ENCODE measurements around the gene KIF14.
"Not testable (repeated sequence)": the region's sequence is repeated elsewhere in the genome, so short reads cannot be mapped to it uniquely, and the experiment has no call there.

KIF14 gene

DNA sequence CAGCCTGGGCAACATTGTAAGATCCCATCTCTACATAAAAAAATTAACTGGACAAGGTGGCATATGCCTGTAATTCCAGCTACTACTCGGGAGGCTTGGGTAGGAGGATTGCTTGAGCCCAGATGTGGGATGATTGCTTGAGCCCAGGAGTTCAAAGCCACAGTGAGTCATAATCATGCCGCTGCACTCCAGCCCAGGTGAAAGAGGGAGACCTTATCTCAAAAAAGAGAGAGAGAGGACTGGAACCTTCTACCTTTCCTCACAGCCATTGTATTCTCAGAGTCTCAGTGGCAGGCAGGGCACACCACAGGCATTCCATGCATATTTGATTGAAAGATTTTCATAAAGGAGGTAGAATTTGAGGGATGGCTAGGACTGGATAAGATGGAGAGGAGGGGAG, 78.4 kb downstream of the KIF14 start:
- no peak for DNase-seq

DNA sequence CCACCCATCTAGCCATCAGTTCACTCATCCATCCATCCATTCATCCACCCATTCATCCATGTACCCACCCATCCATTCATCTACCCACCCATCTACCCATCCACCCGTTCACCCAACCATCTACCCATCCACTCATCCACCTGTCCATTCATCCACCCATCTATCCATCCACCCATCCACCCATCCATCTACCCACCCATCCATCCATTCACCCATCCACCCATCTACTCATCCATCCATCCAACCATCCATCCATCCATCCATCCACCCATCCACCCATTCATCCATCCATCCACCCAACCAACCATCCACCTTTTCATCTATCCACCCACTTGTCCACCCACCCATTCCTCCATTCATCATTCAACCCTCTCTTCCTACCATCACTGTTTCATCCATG, 80.3 kb downstream of the KIF14 start:
- DNase-seq = no peak

DNA sequence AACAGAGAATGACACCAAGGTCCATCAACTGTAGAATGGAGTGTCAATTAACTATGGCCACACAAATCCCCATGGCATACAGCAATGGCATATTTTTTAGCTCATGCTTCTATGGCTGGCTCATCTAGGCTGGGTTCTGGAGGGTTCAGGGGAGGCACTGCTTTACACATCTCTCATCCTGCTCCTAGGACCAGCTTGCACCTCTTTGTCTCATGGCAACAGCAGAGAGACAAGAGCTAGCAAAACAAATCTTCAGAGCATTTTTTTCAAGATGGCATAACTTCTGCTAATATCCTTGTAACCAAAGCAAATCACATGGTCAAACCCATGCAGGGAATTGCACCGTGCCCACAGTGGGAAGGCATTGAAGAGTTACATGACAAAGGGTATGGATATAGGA, 82.4 kb downstream of the KIF14 start:
- no peak for DNase-seq

DNA sequence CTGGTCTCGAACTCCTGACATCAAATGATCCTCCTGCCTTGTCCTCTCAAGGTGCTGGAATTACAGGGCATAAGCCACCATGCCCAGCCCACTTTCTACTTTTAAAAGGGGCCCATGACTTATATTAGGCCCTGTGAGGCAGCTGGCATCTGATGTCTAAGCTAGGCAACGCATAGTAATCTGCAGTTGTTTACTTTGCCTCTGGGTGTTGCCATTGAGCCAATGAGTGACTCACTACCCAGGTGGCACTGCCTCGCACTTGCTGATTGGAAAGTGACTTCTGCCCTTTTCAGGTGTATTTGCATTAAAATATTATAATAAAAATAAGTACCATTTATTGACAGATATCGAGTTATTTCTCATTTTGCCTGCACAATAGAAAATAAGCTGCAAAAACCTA, 84.9 kb downstream of the KIF14 start:
- peak; percentile 17 for DNase-seq

DNA sequence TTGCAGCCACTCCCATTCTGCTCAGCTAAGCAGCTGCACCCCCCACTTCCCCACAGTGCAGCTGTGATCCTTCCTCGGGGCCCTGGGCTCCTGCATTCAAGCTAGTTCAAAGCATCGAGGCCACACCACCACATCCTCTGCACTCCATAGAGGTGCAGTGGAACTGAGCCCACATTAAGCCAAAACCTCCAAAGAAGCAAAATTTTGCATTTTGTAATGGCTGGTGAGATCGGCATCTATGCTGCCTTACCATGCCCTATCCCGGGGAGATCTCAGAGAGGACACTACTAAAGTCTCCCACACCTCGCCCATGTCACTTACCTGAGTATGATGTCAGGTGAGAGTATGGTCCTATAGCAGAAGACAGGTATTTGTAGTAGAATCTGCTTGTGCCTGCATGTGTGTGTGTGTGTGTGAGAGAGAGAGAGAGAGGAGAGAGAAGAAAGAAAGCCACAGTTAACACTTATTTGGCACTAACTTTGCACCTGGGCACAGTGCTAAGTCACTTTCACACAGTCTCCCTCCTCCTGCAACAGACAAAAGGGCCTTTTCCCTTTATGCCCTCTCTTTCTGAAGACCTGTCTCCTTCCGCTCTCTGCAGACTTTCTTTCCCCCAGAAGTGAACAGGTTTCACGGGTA, 89.8 kb downstream of the KIF14 start:
- DNase-seq = peak; percentile 51

DNA sequence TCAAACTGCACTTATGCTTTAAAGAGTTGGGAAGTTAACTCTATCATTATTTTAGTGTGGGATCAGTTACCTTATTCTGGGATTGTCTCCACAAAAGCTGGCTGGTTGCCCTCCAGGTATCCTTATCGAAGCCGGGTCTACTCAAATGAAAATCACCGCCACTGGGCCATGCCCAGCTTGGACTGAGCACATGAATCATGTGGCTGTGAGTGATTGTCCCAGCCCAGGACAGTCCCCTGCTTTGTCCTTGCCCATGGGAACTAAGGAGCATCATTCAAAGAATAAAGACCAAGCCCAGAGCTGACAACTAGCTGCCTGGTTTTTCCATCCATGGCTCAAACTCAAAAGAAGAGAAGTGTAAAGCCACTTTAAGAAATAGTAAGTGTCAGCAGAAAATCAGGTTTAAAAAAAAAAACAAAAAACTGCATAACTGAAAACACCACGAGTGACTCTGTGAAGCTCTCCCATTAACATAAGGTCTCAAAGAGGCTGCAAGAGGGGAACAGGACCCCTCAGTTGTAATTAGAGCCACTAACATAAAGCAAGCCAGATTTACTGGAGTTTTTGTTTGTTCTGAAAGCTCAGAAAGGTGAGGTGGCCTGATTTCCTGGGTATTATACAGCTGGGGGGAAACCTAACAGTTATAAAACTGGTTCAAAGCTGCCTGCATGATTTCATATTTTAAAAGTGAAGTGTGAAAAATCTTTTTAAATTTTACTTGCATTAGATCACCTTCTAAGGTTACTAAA, 91.5 kb downstream of the KIF14 start:
- DNase-seq = no peak

DNA sequence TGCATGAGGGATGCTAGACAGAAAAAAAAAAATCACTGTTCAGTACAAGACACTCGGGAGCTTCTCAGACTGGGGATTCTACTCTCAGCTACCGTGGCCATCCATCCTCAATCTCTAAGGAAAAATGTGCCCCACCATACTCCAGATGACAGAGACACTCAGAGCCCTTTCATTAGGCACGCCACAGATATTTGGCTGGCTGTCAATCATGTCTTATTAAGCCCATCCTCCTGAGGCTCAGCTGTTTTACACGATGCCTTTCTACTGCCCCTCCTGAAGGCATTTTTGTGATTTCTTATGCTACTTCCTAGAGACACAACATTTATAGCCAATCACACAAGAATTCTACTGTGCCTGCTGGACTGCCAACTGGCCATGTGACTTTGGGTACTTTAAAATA, 92.9 kb downstream of the KIF14 start:
- DNase-seq = no peak

DNA sequence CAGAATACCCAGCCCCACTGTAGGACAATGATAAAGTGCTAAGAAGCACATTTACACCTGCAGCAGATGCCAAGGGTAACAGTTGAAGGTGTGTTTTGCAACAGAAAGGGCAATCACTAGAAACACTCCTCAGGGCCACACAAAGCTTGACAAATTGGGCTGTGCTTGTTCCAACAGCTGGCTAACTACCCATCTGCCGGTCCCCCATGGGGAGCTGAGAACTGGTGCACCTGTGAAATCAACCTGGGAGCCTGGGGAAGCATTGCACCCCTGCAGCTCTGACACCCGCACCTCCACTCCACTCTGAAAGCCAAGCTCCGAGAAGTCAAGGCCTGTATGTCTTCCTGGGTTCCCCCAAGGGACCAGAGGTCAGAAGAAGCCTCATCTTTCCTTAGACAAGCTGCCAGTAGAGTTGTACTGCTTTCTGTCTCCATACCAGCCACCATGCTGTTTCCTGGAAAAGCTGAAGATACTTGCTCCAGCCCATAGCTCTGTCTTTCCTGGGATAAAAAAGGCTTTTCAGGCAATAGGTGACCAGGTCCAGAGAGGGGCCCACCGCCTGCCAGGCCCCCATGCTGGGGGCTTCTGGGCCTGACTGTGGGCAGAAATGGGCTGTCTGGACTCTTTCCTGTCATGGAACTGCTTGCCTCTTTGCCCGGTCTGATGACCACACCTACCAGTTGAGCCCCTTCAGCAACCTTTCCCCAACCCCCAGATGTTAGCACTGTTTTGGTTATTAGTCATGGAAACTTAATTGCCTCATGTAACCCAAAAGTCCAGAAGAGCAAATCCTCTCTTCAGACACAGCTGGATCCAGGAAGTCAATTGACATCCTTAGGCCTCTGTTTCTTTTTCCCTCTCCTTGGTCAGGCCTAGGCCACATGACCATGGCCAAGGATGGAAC, 93.6 kb downstream of the KIF14 start:
- no peak for DNase-seq

DNA sequence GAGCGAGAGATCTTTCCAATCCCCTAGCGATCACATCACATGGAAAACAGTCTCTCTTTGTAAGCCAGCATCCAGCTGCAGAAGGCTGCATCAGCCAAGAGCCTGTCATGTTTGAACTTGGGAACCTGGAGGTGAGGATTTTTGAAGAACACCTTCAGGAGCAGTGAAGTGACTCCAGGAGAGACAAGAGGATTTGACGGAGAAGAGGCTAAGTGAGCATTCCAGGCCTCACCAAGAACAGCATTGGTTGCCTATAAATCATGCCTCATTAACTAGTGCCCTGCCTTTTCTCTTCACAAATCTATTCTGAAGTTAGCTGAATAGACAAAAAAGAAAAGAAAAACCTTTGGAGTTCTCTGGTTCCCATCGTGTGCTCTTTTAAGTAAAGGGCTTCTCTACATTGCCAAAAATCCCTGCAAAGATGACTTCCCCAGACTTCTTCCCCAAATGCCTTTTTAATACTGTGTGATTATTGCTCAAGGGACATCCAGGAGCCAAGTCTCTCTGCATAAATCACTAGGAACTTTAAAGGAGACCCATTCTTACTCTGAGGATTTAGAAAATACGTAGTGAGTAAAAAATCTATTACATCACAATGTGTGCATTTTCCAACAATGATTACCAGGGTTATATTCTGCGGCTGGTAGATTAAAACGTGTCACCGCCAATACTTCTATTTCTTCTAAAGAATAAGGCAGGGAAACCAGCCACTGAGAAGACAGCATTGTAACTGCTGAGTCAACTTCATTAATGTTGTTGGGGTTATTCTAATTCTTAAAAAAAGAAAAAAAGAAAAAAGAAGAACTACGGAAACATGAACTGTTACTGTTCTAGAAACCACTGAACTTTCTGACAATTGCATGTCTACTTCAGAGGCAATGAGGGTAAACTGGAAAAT, 95.2 kb downstream of the KIF14 start:
- DNase-seq = no peak

DNA sequence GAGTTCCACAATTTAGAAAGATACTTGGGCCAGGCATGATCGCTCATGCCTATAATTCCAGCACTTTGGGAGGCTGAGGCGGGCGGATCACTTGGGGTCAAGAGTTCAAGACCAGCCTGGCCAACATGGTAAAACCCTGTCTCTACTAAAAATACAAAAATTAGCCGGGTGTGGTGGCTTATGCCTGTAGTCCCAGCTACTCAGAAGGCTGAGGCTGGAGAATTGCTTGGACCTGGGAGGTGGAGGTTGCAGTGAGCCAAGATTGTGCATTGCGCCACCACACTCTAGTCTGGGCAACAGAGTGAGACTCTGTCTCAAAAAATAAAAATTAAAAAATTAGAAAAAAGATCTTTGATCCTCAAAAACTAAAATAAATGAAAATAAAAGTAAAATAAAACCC, 96.0 kb downstream of the KIF14 start:
- not testable (repeated sequence) for DNase-seq

DNA sequence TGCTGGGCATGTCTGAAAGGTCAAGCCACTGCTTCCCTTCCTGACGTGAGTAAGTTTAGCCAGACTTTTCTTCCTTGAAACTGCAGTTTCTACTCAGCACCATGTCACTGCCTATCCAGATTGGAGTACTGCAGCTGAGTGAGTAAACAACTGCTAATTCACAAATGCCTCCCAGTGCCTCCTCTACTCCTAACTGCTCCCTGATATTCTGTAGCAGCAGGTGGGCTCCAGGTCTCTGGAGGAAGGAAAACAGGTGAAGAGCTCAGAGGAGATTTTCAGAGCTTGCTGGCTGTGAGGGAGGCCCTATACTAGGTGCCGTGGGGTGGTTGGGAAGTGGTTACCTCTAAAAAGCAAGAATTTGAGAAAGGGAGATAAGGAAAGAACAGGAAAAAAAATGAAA, 96.5 kb downstream of the KIF14 start:
- no peak for DNase-seq

DNA sequence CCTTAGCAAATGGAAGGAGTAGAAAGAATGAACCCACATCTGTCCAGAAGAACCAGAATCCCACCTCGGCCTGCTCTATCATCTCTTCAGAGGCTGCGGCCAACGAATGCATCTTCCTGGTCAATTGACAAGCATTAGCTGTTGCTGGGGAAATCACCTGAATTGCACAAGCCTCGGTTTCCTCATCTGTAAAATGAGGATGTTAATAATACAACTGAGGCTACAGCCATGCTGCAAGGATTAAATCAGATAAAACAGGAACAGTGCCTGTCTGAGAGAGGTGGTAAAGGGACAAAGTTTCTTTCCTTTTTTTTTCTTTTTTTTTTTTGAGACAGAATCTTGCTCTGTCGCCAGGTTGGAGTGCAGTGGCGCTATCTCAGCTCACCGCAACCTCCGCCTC, 99.8 kb downstream of the KIF14 start:
- no peak for DNase-seq

DNA sequence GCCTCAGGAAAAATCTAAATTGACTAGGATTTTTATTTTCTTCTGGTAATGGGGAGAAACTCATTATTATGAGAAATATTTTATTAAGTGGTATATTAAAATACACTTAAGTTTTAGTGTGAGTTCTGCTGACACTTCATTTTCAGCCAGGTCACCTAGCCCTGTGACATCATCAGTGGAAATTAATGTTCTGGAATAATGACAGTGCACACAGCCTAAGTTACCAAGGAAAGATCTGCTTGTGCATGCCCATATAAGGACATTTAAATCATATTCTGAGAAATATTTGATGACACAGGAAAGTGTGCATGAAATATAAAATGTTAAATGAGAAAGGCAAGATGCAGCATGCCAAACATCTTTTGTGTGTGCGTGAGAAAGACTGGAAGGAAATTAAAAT, 102.0 kb downstream of the KIF14 start:
- DNase-seq = no peak

DNA sequence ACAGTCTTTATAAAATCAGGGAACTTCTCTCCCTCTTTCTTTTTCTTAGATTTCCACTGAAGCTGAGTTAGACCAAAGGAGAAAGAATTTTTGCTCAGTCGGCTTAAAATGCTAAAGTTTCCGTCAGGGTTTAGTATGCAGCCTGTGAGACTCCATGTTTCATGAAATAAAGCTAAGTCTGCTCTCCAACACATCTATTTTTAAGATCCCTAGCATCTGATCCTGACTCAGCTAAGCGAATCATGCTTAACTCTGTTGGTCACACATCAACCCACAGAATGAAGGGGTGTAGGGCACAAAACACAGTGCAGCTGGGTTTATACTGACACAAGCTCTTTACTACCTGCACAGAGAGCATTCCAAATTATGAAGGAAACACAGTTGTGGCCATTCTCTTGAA, 108.4 kb downstream of the KIF14 start:
- DNase-seq = no peak

DNA sequence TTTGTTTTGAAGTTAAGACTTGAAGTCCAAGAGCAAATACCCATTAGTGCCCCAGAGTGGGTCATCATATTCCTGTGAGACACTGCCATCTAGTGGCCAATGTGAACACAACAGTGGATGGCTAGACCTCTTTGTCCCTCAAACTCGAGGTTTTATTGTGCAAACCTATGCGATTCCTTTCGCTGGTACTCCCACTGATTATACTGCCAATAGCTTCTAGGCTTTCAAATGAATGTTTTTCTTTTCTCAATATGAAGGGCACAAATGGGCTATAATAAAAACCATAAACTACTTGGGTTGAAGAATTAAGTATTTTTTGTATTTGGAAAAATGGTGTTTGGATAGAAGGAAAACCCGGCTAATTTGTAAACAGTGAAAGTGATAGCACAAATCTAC, 110.3 kb downstream of the KIF14 start:
- DNase-seq = peak; percentile 73

DNA sequence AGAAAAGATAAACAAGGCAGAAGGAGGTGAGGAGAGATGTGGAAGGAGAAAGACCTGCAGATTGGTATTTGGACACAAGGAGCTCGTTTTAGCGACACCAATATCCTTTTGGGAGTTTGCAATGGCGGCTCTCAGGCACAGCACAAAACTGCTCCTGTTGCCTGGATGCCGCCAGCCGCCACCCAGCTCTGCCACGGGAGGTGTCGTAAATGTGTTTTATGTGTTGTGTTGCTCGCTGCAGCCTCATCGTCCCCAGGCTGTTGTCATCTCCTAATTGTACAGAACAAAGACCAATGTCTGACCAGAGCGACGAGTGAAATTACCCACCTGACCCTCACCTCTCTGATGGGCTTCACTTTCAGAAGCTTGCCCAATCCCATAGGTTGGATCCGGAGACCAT, 114.1 kb downstream of the KIF14 start:
- DNase-seq = no peak

DNA sequence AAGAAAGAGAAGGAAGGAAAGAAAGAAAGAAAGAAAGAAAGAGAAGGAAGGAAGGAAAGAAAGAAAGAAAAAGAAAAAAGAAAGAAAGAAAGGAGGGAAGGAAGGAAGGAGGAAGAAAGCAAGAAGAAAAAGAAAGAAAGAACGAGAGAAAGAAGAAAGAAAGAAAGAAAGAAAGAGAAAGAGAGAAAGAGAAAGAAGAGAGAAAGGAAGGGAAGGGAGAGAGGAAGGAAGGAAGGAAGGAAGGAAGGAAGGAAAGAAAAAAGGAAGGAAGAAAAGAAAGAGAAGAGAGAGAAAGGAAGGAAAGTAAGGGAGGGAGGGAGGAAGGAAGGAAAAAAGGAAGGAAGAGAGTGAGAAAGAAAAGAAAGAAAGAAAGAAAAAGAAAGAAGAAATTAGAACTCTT, 115.3 kb downstream of the KIF14 start:
- DNase-seq = no peak

All from CD4-positive, alpha-beta T cell treated with Interleukin-12 subunit alpha and Interleukin-12 subunit beta, for 1 hour (primary cell).